IPS-NIHi7 (cell line): Measurements from ENCODE around the gene ARVCF.

ENCODE experiments used
- DNase-seq: peaks from one replicate; pipeline ENCODE4 v3.0.0; 2012; ENCODE audit warnings: mixed read lengths; ENCODE audit errors: extremely low spot score

The ARVCF gene

GRCh38 chr22:19961868-19962245 lies 54.8 kb downstream of the ARVCF start:
- DNase-seq: no peak

DNA sequence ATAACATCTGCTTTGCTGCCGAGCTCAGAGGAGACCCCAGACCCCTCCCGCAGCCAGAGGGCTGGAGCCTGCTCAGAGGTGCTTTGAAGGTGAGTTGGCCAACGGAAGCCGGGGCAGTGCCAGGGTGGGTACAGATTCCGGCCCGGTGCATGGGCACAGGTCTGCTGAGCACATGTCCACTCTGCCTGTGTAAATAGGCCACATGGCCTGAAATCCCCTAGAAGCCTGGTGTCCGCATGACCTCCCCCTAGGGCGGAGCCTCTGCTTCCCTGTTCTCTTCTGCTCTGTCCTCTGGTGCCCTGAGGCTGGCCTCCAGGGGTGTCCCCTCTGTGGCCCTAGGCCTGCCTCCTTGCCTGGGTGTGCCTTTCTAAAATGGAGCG lies 55.4 kb downstream of the ARVCF start:
- no peak for DNase-seq

DNA sequence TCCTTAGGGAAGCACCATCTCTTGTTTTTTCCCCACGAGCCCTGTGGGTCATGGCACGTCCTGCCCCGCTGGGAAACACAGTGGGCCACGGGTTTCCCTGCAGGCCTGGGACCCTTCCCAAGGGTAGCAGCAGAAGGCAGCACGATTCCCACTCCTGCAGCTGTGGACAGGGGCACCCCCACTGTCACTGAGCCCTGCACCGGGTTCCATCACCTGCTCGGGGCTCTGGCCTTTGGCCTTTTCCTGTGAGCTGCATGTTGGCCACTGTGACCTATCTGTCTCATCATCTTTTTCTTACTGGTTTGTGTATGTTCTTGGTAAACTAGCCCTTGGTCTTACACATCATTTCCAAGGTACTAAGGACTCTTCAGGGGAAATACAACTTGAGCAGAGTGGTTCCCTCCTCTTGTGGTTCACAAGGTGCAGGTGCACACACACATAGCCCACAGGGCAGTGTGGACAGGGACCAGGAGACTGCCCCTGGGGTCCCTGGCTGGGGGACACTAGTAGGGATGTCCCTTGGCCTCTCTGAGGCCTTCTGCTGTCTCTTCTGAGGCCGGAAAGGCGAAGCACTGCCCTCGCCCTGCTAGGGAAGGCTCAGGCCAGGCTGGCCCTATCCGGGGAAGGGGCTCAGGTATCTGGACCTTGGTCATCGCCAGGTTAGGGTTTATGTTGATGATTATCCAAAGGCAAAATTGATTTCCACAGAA lies 56.0 kb downstream of the ARVCF start:
- DNase-seq: no peak

DNA sequence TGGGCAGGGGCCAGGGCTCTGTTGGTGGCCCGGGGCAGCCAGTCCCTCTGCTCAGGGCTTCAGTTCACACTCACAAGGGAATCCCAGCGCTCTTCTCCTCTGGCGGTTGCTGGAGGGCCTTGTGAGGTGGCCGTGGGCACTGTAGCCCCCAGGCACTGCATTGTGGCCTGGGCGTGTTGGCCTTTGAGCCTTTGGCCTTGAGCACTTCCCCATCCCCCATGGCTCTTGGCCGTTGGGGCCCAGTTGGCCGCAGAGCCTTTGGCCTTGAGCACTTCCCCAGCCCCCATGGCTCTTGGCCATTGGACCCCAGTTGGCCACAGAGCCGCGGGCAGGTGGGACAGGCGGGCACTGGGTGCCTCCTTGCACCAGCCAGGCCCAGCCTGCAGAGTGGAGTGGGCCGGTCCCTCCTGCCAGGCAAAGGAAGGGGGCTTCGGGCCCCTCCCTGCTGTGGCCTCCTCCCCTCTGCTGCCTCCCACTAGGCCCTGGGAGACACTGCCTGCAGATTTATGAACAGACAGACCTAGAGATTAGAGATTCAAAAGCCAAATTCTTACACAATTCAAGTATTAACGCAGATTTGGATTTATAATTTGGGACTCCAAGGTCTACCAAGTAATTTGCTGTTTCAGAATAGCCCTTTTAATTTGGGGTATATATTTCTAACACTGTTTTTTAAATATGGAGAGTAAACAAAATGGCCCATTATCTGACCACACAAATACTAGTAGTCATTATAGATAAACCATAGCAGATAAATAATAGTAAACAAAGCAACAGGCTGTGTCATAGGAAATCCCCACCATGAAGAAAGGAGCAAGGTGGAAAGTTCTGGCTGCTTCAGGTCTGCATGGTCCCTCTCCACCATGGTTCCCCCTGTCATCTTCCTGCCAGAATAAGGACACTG lies 56.8 kb downstream of the ARVCF start:
- no peak for DNase-seq

GRCh38 chr22:19959043-19959586 lies 57.5 kb downstream of the ARVCF start:
- peak; percentile 97 for DNase-seq

GRCh38 chr22:19958083-19959042 lies 58.3 kb downstream of the ARVCF start:
- DNase-seq: no peak

DNA sequence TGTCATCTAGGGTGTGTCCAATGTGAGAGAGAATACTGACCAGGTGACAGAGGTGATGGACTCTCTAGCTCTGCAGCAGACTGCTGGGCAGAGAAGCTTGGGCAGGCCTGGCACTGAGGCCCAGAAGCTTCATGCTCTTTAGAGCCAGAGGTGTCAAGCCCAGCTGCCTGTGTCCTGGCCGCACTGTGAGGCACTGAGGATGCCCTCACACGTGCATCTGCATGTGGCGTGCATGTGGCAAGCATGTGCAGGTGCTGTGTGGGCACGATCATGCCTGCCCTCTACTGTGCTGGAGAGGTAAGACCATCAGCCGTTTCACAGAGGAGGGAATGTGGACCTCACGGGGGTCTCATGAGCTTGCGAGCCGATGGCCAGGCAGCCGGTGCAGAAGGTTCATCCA lies 59.2 kb downstream of the ARVCF start:
- no peak for DNase-seq

DNA sequence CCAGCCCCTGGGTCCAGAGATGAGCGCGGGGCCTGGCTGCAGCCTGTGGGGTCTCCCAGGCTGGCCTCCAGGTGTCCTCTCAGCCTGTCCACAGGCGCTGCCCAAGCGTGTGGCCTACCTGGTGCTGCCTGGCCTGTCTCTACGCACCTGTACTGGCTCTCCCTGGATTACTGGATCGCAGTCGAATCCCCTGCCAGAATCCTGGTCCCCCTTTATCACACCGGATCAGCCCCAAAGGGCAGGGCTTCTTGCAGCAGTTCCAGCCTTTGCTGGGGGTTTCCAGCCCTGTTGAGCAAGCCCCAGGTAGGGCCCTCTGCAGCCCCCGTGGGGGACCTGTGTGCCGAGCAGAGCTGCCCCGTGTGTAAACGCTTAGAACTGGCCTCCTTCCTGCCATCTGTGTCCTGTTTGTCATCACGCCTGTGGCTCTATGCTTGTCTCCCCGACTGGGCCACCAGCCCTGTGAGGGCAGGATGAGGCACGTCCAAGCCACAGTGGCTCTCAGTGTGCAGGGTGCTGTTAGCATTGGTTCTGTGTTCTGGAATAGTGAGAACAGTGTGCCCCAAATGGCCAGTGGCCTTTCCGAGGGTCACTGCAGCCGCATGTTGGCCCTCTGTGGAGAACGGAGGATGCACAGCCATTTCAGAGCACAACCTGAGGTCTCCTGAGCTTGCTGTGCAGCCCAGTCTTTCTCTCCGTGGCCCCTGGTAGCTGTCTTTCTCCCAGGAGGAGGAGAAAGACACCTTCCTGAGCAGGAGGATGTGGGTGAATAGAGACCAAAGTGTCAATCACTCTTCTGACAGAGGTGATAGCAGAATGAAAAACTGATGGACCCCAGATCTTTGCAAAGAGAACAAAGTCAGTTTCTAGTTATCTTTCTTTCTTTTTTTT lies 61.1 kb downstream of the ARVCF start:
- no peak for DNase-seq

GRCh38 chr22:19951346-19951745 lies 65.3 kb downstream of the ARVCF start:
- DNase-seq: no peak

- no peak for DNase-seq
Observed at GRCh38 chr22:19948057-19948760, 68.4 kb downstream of the ARVCF start.

DNA sequence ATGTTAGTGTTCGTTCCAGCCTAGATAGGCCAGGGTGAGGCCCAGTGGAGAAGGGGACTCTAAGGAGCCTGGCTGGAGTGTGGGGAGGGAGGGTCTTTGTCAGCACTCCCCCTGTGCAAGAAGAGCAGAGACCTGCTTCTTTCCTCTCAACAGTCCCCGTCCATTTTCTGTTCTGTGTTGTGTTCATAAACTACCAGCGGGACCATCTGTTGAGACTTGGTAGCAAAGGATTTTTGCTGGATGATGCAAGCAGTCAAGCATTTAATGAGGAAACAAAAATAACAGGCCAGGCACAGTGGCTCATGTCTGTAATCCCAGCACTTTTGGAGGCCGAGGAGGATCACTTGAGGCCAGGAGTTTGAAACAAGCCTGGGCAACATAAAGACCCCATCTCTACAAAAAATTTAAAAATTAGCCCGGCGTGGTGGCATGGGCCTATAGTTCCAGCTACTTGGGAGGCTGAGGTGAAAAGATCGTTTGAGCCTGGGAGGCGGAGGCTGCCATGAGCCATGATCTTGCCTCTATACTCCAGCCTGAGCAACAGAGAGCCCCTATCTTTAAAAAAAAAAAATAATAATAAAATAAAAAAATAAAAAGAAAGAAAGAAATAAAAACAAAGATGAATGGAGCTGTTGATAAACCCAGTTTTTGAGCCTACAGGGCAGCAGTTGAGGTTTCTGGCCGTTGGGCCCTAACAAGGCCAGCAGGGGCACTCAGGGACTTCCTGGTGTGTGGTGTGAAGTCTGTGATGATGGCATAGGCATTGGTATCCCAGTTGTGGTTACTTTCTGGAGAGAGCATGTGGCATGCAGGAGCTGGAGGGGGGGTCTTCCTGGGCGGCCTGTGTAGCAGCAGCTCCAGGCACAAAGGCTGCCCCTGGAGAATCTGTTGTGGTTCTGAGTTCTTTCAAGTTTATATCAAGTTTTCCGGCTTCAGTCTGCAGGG lies 73.3 kb downstream of the ARVCF start:
- peak; percentile 41 for DNase-seq

- no peak for DNase-seq
Observed at GRCh38 chr22:19942157-19943081, 74.2 kb downstream of the ARVCF start.

- peak; percentile 78 for DNase-seq
Observed at GRCh38 chr22:19941365-19942082, 75.1 kb downstream of the ARVCF start, which contains the start of the genes COMT and TXNRD2. COMT (plus strand) TSS chr22:19941772; CDS start chr22:19962527, 20,755 bp downstream. TXNRD2 (minus strand) TSS chr22:19941818; CDS start chr22:19941803, 15 bp downstream.

DNA sequence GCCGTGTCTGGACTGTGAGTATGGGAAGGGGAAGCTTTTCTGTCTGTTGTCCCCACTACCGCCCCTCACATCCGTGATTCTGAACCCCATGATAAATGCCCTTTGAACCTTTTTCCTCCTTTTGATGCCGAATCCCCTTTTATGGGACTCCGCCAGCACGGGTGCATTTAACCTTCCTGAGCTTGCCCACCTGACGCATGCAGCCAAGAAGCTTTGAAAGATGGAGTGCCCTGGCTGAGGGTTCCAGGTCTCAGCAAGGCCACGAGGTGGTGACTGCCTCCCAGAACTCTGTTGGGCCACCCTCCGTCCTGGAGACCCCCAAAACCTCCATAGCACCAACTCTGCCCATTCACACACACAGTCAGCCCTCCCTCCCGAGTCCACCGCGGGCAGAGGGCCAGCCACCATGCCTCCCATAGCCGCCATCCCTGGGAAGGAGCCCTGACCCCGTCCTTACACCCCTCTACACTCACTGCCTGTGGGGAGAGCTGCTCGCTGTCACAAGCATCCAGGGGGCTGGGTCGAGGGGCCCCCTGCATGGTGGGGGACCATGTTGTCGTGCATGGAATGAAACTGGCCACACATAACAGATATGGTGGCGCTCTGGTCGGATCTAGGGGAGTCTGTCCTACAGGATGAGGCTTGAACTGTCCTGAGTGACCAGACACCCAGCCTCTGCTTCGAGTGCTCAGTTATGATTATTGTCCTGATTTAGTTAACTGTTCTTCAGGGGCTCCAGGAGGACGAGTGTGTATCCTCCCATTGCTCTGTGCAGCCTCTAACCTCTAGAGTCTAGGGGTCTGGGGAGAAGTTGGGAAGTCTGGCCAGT lies 75.9 kb downstream of the ARVCF start:
- DNase-seq: no peak

DNA sequence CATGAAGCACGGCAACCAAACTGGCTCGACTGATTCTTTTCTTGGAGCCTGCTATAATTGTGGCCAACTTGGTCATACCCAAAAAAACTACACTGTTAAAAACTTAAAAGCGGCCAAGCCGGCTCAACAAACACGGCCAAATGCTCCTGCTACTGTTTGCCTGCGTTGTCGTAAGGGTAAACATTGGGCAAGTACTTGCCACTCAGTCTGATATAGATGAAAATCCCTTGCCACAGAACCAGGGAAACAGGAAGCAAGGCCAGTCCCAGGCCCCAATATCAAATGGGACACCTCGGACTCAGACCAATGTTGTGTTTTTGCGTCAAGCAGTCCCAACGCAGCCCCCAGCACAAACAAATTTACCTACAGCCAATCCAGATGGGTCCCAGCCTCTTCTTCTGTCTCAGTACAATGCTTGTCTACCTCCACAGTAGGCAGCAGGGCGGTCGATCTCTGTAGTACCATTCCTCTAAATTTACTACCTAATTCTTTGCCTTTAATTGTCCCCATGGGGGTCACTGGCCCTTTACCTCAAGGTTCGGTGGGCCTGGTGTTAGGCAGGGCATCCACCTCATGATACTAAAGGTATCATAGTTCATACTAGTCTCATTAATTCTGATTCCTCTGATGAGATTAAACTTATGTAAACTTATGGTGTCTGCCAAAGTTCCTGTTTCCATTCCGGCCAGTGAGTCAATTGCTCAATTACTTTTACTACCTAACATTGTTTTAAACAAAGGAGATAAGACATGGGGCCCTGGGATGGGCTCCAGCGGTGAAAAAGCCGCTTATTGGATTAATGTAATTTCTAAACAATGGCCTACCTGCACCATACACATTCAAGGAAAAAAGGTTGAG lies 78.8 kb downstream of the ARVCF start:
- no peak for DNase-seq
